Prostate gland (tissue), 2 donors: ENCODE measurements around the gene DAP.

Experiments used
- POLR2A ChIP-seq: fragments of 450-650 bp; IDR thresholded peaks from one replicate; pipeline ENCODE4 v1.6.1; 2016; ENCODE audit warnings: antibody characterized with exemption, mild to moderate bottlenecking
- POLR2AphosphoS5 ChIP-seq: sonication (generic); formaldehyde crosslinking; IDR thresholded peaks from one replicate; pipeline ENCODE4 v1.6.1; 2017; ENCODE audit warnings: antibody characterized with exemption
- TF ChIP-seq, protein P1 (sequence below), 4 experiments: fragments of 200-600 bp in 2 of 4; fragments of 450-650 bp in 2 of 4; sonication (generic) in 2 of 4; IDR thresholded peaks; 1 replicate in 3 of 4; 2 replicates in 1 of 4; pipeline ENCODE4 v1.5.1; 2016 to 2019; ENCODE audit warnings: antibody characterized with exemption in 4 of 4, mild to moderate bottlenecking in 2 of 4, moderate library complexity in 2 of 4

- TF ChIP-seq POLR2A (no peak), POLR2AphosphoS5 (no peak)
- TF ChIP-seq, protein P1, sequence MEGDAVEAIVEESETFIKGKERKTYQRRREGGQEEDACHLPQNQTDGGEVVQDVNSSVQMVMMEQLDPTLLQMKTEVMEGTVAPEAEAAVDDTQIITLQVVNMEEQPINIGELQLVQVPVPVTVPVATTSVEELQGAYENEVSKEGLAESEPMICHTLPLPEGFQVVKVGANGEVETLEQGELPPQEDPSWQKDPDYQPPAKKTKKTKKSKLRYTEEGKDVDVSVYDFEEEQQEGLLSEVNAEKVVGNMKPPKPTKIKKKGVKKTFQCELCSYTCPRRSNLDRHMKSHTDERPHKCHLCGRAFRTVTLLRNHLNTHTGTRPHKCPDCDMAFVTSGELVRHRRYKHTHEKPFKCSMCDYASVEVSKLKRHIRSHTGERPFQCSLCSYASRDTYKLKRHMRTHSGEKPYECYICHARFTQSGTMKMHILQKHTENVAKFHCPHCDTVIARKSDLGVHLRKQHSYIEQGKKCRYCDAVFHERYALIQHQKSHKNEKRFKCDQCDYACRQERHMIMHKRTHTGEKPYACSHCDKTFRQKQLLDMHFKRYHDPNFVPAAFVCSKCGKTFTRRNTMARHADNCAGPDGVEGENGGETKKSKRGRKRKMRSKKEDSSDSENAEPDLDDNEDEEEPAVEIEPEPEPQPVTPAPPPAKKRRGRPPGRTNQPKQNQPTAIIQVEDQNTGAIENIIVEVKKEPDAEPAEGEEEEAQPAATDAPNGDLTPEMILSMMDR (IDR thresholded peaks at IDR 0.05), result no peak
Observed at GRCh38 chr5:10660135-10660534, 100.9 kb downstream of the DAP start.
